ENCODE data around the gene ANGEL2. TPM values are rescaled to one million over a fixed set of nuclear protein-coding genes. Genes with fewer than 3 reads are reported as not detected.
A peak's percentile ranks its signal among the peaks of the same experiment; 100 is the strongest.

Gene ANGEL2
- total and polyA plus RNA-seq, 2 of the 13 experiments (the other 11 are each of a cell fraction or from before 2014, with no cell fraction given), result 12.3 to 25.4 TPM

- no TSS peak for BruUV-seq (replicated peaks)
- in situ Hi-C loops (cut with HindIII; ENCODE audit: extremely low pct_ligation_motif_present, low pct_unique_long_range_greater_than_20kb), result no loop called here
- Histone ChIP-seq H3K79me2 (ENCODE audit: insufficient read depth, low read length) (no peaks in the 10 kb centered on the region), H3K9me3 (ENCODE audit: low read length) (no peaks in the 10 kb centered on the region), H3K27me3 (ENCODE audit: control insufficient read depth in 1 of 2, insufficient read depth in 2 of 2, low read length in 2 of 2) (no peaks in the 10 kb centered on the region; a peak in 1 of 5 replicates), H2AFZ (ENCODE audit: low read length) (no peak overlapping the region), H4K20me1 (ENCODE audit: insufficient read depth, low read length) (no peaks in the 10 kb centered on the region), H3K4me2 (ENCODE audit: low read depth, low read length) (no peak overlapping the region), H3K4me1 (ENCODE audit: insufficient read depth, low read length) (peaks cover 11% of the 10 kb centered on the region; the same call in 1 of the 2 replicates), H3K9ac (ENCODE audit: insufficient read depth, low read depth, low read length) (no peak overlapping the region), H3K27ac (ENCODE audit: extremely low read length, insufficient read depth, low read length) (no peak overlapping the region), H3K36me3 (replicated peaks in 1 of 2; ENCODE audit: control insufficient read depth in 1 of 2, insufficient read depth in 2 of 2, low read length in 2 of 2) (no peaks in the 10 kb centered on the region), H3K4me3 (replicated peaks in 1 of 3; ENCODE audit: insufficient read depth in 1 of 3, low read depth in 2 of 3, low read length in 3 of 3) (no peak overlapping the region)
- no peak for FAIRE-seq
- WGBS (ENCODE audit: low lambda C conversion rate), result 45% methylated on average over 13 of the region's 16 CpGs
- POLR2A ChIA-PET, result no interaction called here
- ATAC-seq, result no peak
- TF ChIP-seq ZNF264 (CRISPR knock-in tag; IDR thresholded peaks at IDR 0.05) (no peak), ZBTB33 (CRISPR knock-in tag; IDR thresholded peaks at IDR 0.05) (peak; percentile 78), PRDM15 (CRISPR knock-in tag; IDR thresholded peaks at IDR 0.05) (peak; percentile 82; the same call in 1 of the 2 replicates), ZBTB21 (CRISPR knock-in tag; IDR thresholded peaks at IDR 0.05) (no peak)
- DNase-seq (ENCODE audit: low spot score), result no peak
- intact Hi-C loops (cut with micrococcal nuclease; ENCODE audit: unreplicated experiment), result no loop called here
- CTCF ChIA-PET (ENCODE audit: low intra/inter-chr PET ratio, low total read pairs), result no interaction called here
These were observed 37.7 kb downstream of the ANGEL2 start for GRCh38 chr1:212977781-212978645.

All from HepG2 (cell line).